Caco-2 (cell line): ENCODE results near the gene PABPC1L. TPM values are rescaled to one million over a fixed set of nuclear protein-coding genes. Genes with fewer than 3 reads are reported as not detected.
A peak's percentile ranks its signal among the peaks of the same experiment; 100 is the strongest.

Experiments
- BruUV-seq: library from RNA; stranded (reverse); fragments of 400-500 nt; replicated peaks from 2 replicates; lab custom pipeline; 2021; lab: Mats Ljungman, UMichigan
- CTCF ChIA-PET: fragments of 300-600 bp; sonication (Branson Sonifier 250); formaldehyde crosslinking; loops from one replicate; lab custom pipeline; 2022; ENCODE audit warnings: antibody characterized with exemption; lab: Charles Lee
- POLR2A ChIA-PET: fragments of 300-600 bp; sonication (Branson Sonifier 250); formaldehyde crosslinking; loops from one replicate; lab custom pipeline; 2022; ENCODE audit warnings: antibody characterized with exemption; lab: Charles Lee
- DNase-seq, 2 experiments: peaks; one replicate each; pipeline versions ENCODE4 v3.0.0 to v3.0.0-alpha.2; 2020 to 2022
- H3K27me3 ChIP-seq: replicated peaks from 2 replicates; pipeline ENCODE4 v1.6.0; 2011; ENCODE audit warnings: low read length; ENCODE audit not compliant: control insufficient read depth, insufficient read depth
- H3K36me3 ChIP-seq: 2 replicates; pipeline ENCODE4 v1.5.1; 2011; ENCODE audit warnings: low read length; ENCODE audit not compliant: control insufficient read depth, insufficient read depth
- H3K4me1 ChIP-seq: fragments of 250-450 bp; sonication (Bioruptor Pico); 2 replicates; pipeline ENCODE4 v1.5.1; 2020; ENCODE audit warnings: mild to moderate bottlenecking
- H3K4me3 ChIP-seq: 2 replicates; pipeline ENCODE4 v1.5.1; 2011; ENCODE audit warnings: low read depth, mild to moderate bottlenecking, control low read depth, low read length
- H3K9me3 ChIP-seq: fragments of 250-450 bp; sonication (Bioruptor Pico); 2 replicates; pipeline ENCODE4 v1.5.1; 2020; ENCODE audit warnings: mild to moderate bottlenecking, moderate library complexity
- H3K27ac Mint-ChIP-seq: one replicate; pipeline ENCODE4 v1.8.0; 2022; ENCODE audit warnings: mixed read lengths; ENCODE audit not compliant: unreplicated experiment
- H3K27me3 Mint-ChIP-seq: one replicate; pipeline ENCODE4 v1.8.0; 2022; ENCODE audit warnings: mixed read lengths; ENCODE audit not compliant: insufficient read depth, unreplicated experiment
- H3K36me3 Mint-ChIP-seq: one replicate; pipeline ENCODE4 v1.8.0; 2022; ENCODE audit warnings: mild to moderate bottlenecking, mixed read lengths; ENCODE audit not compliant: insufficient read depth, unreplicated experiment
- H3K4me1 Mint-ChIP-seq: one replicate; pipeline ENCODE4 v1.8.0; 2022; ENCODE audit warnings: low read depth, mixed read lengths; ENCODE audit not compliant: unreplicated experiment
- H3K4me3 Mint-ChIP-seq: one replicate; pipeline ENCODE4 v1.8.0; 2022; ENCODE audit warnings: mild to moderate bottlenecking, moderate library complexity, mixed read lengths; ENCODE audit not compliant: unreplicated experiment
- H3K9me3 Mint-ChIP-seq: one replicate; pipeline ENCODE4 v1.8.0; 2022; ENCODE audit warnings: mixed read lengths; ENCODE audit not compliant: unreplicated experiment
- intact Hi-C: fragments of 100-400 bp; cut with micrococcal nuclease; formaldehyde crosslinking; loops from one replicate; pipeline ENCODE4 v1.10.0; 2022; ENCODE audit not compliant: unreplicated experiment
- total RNA-seq: library from RNA; stranded (reverse); gene quantifications from 2 replicates; pipeline ENCODE4 v1.2.3, GENCODE V29; 2022
- TF ChIP-seq, protein P1 (sequence below), 2 experiments: fragments of 200-600 bp in 1 of 2; IDR thresholded peaks; 1 replicate in 1 of 2; 2 replicates in 1 of 2; pipeline versions ENCODE4 v1.5.1 to v1.8.0; 2011 to 2022; ENCODE audit warnings: antibody characterized with exemption in 1 of 2, control low read depth in 1 of 2, inconsistent platforms in 1 of 2, low read depth in 1 of 2, low read length in 1 of 2, mild to moderate bottlenecking in 1 of 2, moderate library complexity in 1 of 2; ENCODE audit not compliant: insufficient read depth in 1 of 2, severe bottlenecking in 1 of 2, unreplicated experiment in 1 of 2

PABPC1L gene
- total RNA-seq, 1 experiment from 2014 or later: 255 TPM

DNA sequence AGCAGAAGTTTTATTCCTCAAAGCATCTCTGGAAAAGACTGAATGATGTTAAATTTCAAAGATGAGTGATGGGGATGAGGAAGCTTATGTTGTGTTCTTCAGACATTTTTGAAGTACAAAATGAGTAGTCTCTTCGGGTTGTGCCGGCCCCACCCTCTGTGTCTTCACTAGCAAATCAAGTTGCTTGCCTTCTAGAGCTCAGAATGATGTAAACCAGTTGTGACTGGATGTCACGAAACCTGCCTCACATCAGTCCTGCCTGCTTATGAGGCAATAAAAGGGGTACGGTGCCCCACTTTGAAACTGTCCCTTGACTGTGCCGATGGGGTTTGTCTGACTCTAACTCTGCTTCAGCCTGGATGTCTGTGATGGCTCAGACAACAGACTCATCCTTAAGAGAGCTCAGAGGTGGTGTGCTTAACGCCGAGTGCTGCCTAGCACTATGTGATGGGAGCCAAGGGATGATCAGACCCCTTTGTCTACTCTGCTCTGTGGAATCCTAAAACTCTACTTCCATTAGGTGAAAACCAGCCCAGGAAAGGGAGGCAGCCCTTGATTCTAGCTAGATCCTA lies 31.3 kb downstream of the PABPC1L start:
- no peaks in the 10 kb centered on the region for H3K27me3 Mint-ChIP-seq
- H3K9me3 ChIP-seq: no peaks in the 10 kb centered on the region
- BruUV-seq: no TSS peak
- H3K27me3 ChIP-seq: no peaks in the 10 kb centered on the region
- ChIA-PET POLR2A (interaction anchor here (0.8 to 1.2 kb wide), 2 partner anchors 10 to 16 kb away, joined by 3 read pairs; no protein-coding TSS in a partner anchor), CTCF (interaction anchor here (1.4 to 2.4 kb wide), 5 partner anchors 15 to 154 kb away, joined by 6 to 10 read pairs (median 9); partner anchors contain the start of gene TOMM34)
- H3K4me3 Mint-ChIP-seq: no peak overlapping the region
- no peak for DNase-seq
- TF ChIP-seq, protein P1, sequence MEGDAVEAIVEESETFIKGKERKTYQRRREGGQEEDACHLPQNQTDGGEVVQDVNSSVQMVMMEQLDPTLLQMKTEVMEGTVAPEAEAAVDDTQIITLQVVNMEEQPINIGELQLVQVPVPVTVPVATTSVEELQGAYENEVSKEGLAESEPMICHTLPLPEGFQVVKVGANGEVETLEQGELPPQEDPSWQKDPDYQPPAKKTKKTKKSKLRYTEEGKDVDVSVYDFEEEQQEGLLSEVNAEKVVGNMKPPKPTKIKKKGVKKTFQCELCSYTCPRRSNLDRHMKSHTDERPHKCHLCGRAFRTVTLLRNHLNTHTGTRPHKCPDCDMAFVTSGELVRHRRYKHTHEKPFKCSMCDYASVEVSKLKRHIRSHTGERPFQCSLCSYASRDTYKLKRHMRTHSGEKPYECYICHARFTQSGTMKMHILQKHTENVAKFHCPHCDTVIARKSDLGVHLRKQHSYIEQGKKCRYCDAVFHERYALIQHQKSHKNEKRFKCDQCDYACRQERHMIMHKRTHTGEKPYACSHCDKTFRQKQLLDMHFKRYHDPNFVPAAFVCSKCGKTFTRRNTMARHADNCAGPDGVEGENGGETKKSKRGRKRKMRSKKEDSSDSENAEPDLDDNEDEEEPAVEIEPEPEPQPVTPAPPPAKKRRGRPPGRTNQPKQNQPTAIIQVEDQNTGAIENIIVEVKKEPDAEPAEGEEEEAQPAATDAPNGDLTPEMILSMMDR (IDR thresholded peaks at IDR 0.05; ENCODE audit: insufficient read depth in 1 of 2, low read depth in 1 of 2, low read length in 1 of 2, severe bottlenecking in 1 of 2, unreplicated experiment in 1 of 2): no peak
- no peaks in the 10 kb centered on the region for H3K4me1 ChIP-seq
- no peaks in the 10 kb centered on the region for H3K4me1 Mint-ChIP-seq
- peaks cover 91% of the 10 kb centered on the region for H3K36me3 Mint-ChIP-seq
- no peak overlapping the region for H3K4me3 ChIP-seq
- H3K36me3 ChIP-seq: peaks cover 14% of the 10 kb centered on the region
- intact Hi-C loops: no loop called here
- peak overlapping the region; percentile 2 for H3K27ac Mint-ChIP-seq
- H3K9me3 Mint-ChIP-seq: no peaks in the 10 kb centered on the region

DNA sequence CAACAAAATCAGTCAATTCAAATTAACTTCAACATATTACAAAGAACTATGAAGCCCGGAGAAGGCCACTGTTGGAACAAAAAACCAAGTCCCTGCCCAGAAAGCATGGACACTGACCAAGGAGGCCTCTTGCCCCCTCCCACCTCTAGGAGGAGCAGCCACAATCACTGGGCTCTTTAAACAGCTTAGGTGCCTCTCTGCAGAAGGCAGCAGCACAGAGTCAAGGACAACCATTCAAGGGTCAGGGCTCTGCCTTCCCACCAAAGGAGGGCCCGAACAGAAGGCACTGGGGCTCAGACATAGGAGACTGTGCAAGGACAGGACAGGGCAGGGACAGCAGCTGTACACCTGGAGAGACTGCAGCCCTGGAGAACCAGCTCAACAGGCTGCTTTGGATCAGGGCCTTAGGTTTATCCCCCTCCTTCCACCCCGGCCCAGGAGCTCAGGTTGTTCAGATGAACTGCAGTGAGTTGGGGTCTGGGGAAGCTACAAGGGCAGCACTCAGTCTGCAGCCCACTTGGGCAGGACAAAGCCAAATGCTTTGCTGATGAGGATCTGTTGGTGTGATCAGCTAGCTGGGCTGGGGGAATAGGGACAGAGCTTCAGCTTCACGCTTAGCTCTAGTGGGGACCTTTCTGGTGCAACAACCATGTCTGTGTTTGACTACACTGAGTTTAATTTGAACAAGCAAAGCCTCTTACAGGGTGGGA lies 32.6 kb downstream of the PABPC1L start:
- no peaks in the 10 kb centered on the region for H3K9me3 ChIP-seq
- H3K4me1 ChIP-seq: no peaks in the 10 kb centered on the region
- H3K4me3 ChIP-seq: no peak overlapping the region
- CTCF ChIA-PET: interaction anchor here (0.5 to 2.4 kb wide), 10 partner anchors 12 to 1315 kb away, joined by 3 to 10 read pairs (median 6); partner anchors contain the start of genes PABPC1L and TOMM34
- no peak overlapping the region for H3K27ac Mint-ChIP-seq
- H3K4me3 Mint-ChIP-seq: no peak overlapping the region
- H3K27me3 Mint-ChIP-seq: no peaks in the 10 kb centered on the region
- TF ChIP-seq, protein P1 (IDR thresholded peaks at IDR 0.05; ENCODE audit: insufficient read depth in 1 of 2, low read depth in 1 of 2, low read length in 1 of 2, severe bottlenecking in 1 of 2, unreplicated experiment in 1 of 2): peak; percentile 49 to 62
- no peaks in the 10 kb centered on the region for H3K9me3 Mint-ChIP-seq
- intact Hi-C loops: loop anchor here (1.0 kb wide), 1 partner anchor 14 kb away; no protein-coding TSS in a partner anchor
- peaks cover 92% of the 10 kb centered on the region for H3K36me3 Mint-ChIP-seq
- H3K4me1 Mint-ChIP-seq: peaks cover 6% of the 10 kb centered on the region
- POLR2A ChIA-PET: interaction anchor here (1.0 to 1.3 kb wide), 3 partner anchors 8 to 34 kb away, joined by 3 to 5 read pairs (median 3); partner anchors contain the start of gene TOMM34
- no peaks in the 10 kb centered on the region for H3K27me3 ChIP-seq
- TSS peak; percentile 52 for BruUV-seq
- H3K36me3 ChIP-seq: peaks cover 17% of the 10 kb centered on the region
- DNase-seq: peak; percentile 68

- no peak for DNase-seq
- Histone ChIP-seq H3K36me3 (peaks cover 23% of the 10 kb centered on the region), H3K4me1 (no peaks in the 10 kb centered on the region), H3K27me3 (no peaks in the 10 kb centered on the region), H3K9me3 (no peaks in the 10 kb centered on the region), H3K4me3 (no peak overlapping the region)
- Mint-ChIP-seq H3K27ac (no peak overlapping the region), H3K27me3 (no peaks in the 10 kb centered on the region), H3K4me1 (peaks cover 6% of the 10 kb centered on the region), H3K36me3 (peaks cover 92% of the 10 kb centered on the region), H3K4me3 (no peak overlapping the region), H3K9me3 (no peaks in the 10 kb centered on the region)
- intact Hi-C loops: no loop called here
- TF ChIP-seq, protein P1 (IDR thresholded peaks at IDR 0.05; ENCODE audit: insufficient read depth in 1 of 2, low read depth in 1 of 2, low read length in 1 of 2, severe bottlenecking in 1 of 2, unreplicated experiment in 1 of 2): no peak
- POLR2A ChIA-PET: interaction anchor here (0.8 kb wide), 1 partner anchor 10 kb away, joined by 4 read pairs; no protein-coding TSS in a partner anchor
- CTCF ChIA-PET: interaction anchor here (0.5 to 1.0 kb wide), 2 partner anchors 8 to 281 kb away, joined by 3 to 4 read pairs; no protein-coding TSS in a partner anchor
- no TSS peak for BruUV-seq
Observed at GRCh38 chr20:44943828-44944227, 34.0 kb downstream of the PABPC1L start.
